B cell (primary cell): ENCODE data around the gene GALR3. TPM values are rescaled to one million over a fixed set of nuclear protein-coding genes. Genes with fewer than 3 reads are reported as not detected.

Experiments used
- ATAC-seq: fragments of 200-7000 bp; cut with Tn5 transposase; one replicate; pipeline ENCODE4 v1.10.0; 2021; ENCODE audit warnings: low read depth, mild to moderate bottlenecking, moderate number of reproducible peaks, moderate library complexity
- CTCF ChIA-PET: fragments of 350-600 bp; sonication (Branson Sonifier 250); formaldehyde crosslinking; loops from one replicate; lab custom pipeline; 2021; ENCODE audit warnings: antibody characterized with exemption, inconsistent platforms; lab: Charles Lee
- POLR2A ChIA-PET: fragments of 350-600 bp; sonication (Branson Sonifier 250); formaldehyde crosslinking; loops from one replicate; lab custom pipeline; 2021; ENCODE audit warnings: antibody characterized with exemption; lab: Charles Lee
- DNase-seq: peaks from one replicate; pipeline ENCODE4 v3.0.0; 2013
- H2AFZ ChIP-seq: 2 replicates; pipeline ENCODE4 v1.6.1; 2012; ENCODE audit warnings: mild to moderate bottlenecking, low read depth, low read length; ENCODE audit not compliant: insufficient read depth, poor library complexity, severe bottlenecking
- H3K27ac ChIP-seq, 2 donors: 1 replicate in 1 of 2; 2 replicates in 1 of 2; pipeline ENCODE4 v1.5.1; 2012 to 2013; ENCODE audit warnings: low read length in 2 of 2, mild to moderate bottlenecking in 2 of 2, moderate library complexity in 1 of 2
- H3K27me3 ChIP-seq, 4 experiments: fragments of 200-600 bp in 1 of 4; sonication (generic) in 1 of 4; replicated peaks in 1 of 4; 1 replicate in 2 of 4; 2 replicates in 2 of 4; pipeline versions ENCODE4 v1.6.1 to v1.7.0; 2013 to 2016; ENCODE audit warnings: low read length in 3 of 4, mild to moderate bottlenecking in 2 of 4, mixed read lengths in 1 of 4, moderate library complexity in 1 of 4; ENCODE audit not compliant: insufficient read depth in 4 of 4, control insufficient read depth in 3 of 4; ENCODE audit errors: control extremely low read depth in 1 of 4
- H3K36me3 ChIP-seq, 2 experiments: replicated peaks in 1 of 2; 1 replicate in 1 of 2; 2 replicates in 1 of 2; pipeline versions ENCODE4 v1.6.1 to v1.7.1; 2013; ENCODE audit warnings: low read length in 1 of 2; ENCODE audit not compliant: insufficient read depth in 2 of 2, control insufficient read depth in 1 of 2; ENCODE audit errors: control extremely low read depth in 1 of 2, extremely low read depth in 1 of 2
- H3K4me1 ChIP-seq, 2 donors: fragments of 200-600 bp in 1 of 2; sonication (generic) in 1 of 2; 1 replicate in 1 of 2; 2 replicates in 1 of 2; pipeline versions ENCODE4 v1.5.1 to v1.6.1; 2013 to 2017; ENCODE audit warnings: low read length in 2 of 2; ENCODE audit not compliant: control insufficient read depth in 2 of 2, insufficient read depth in 2 of 2
- H3K4me2 ChIP-seq: replicated peaks from 2 replicates; pipeline ENCODE3; 2012; ENCODE audit warnings: mild to moderate bottlenecking, low read depth, low read length; ENCODE audit not compliant: poor library complexity, severe bottlenecking
- H3K4me3 ChIP-seq, 5 experiments: fragments of 200-600 bp in 1 of 5; sonication (generic) in 1 of 5; 1 replicate in 3 of 5; 2 replicates in 2 of 5; pipeline versions ENCODE4 v1.5.1 to v1.7.0; 2011 to 2016; ENCODE audit warnings: low read length in 4 of 5, mild to moderate bottlenecking in 4 of 5, low read depth in 2 of 5, control low read depth in 1 of 5, moderate library complexity in 1 of 5; ENCODE audit not compliant: insufficient read depth in 1 of 5; ENCODE audit errors: control extremely low read depth in 1 of 5, extremely low read depth in 1 of 5
- H3K79me2 ChIP-seq: fragments of 200-600 bp; sonication (generic); one replicate; pipeline ENCODE4 v1.6.0; 2016; ENCODE audit warnings: low read length; ENCODE audit not compliant: control insufficient read depth, insufficient read depth
- H3K9ac ChIP-seq: fragments of 200-600 bp; sonication (generic); 2 replicates; pipeline ENCODE4 v1.6.1; 2017; ENCODE audit warnings: mild to moderate bottlenecking, low read length, moderate library complexity
- H3K9me3 ChIP-seq, 3 donors: one replicate each; pipeline versions ENCODE4 v1.6.1 to v1.7.1; 2013; ENCODE audit warnings: low read length in 2 of 3; ENCODE audit not compliant: control insufficient read depth in 2 of 3, insufficient read depth in 1 of 3; ENCODE audit errors: control extremely low read depth in 1 of 3
- H4K20me1 ChIP-seq: 2 replicates; pipeline ENCODE4 v1.6.0; 2012; ENCODE audit warnings: mild to moderate bottlenecking, low read length; ENCODE audit not compliant: insufficient read depth, control insufficient read depth, poor library complexity, severe bottlenecking
- H3K27ac Mint-ChIP-seq: one replicate; pipeline ENCODE4 v1.8.0; 2021; ENCODE audit warnings: mixed read lengths
- H3K27me3 Mint-ChIP-seq: one replicate; pipeline ENCODE4 v1.8.0; 2021; ENCODE audit warnings: mixed read lengths
- H3K4me1 Mint-ChIP-seq: one replicate; pipeline ENCODE4 v1.8.0; 2021; ENCODE audit warnings: mixed read lengths
- H3K4me3 Mint-ChIP-seq: one replicate; pipeline ENCODE4 v1.8.0; 2021; ENCODE audit warnings: mixed read lengths
- H3K9me3 Mint-ChIP-seq: one replicate; pipeline ENCODE4 v1.8.0; 2022; ENCODE audit warnings: mixed read lengths; ENCODE audit not compliant: insufficient read depth
- EZH2 ChIP-seq: IDR thresholded peaks from 2 replicates; pipeline ENCODE4 v1.6.1; 2012; ENCODE audit warnings: borderline replicate concordance, low read depth, mild to moderate bottlenecking, moderate library complexity, low read length; ENCODE audit not compliant: insufficient read depth, poor library complexity, severe bottlenecking
- WGBS: methylation state at CpG from one replicate; pipeline ENCODE4 v1.1.5; 2013; ENCODE audit warnings: missing lambda C conversion rate; ENCODE audit not compliant: insufficient coverage; 5-methylcytosine and 5-hydroxymethylcytosine counted together
- intact Hi-C: fragments of 100-400 bp; cut with micrococcal nuclease; formaldehyde crosslinking; loops from one replicate; pipeline ENCODE4 v1.10.0; 2022
- polyA plus RNA-seq: library from polyadenylated mRNA; depleted of rRNA; stranded (reverse); fragments of >200 nt; gene quantifications from 2 replicates; pipeline ENCODE4 v1.2.3, GENCODE V29; 2012
- total RNA-seq, 2 donors: library from RNA; stranded (reverse); fragments of 120-200 nt in 1 of 2; gene quantifications; 1 replicate in 1 of 2; 2 replicates in 1 of 2; pipeline versions ENCODE4 v1.2.3 to v1.2.4, GENCODE V29; 2013 to 2022
- TF ChIP-seq, protein P1 (sequence below): fragments of 200-600 bp; IDR thresholded peaks from one replicate; pipeline ENCODE4 v1.8.0; 2022; ENCODE audit warnings: antibody characterized with exemption, mild to moderate bottlenecking

Gene GALR3
- total and polyA plus RNA-seq, 2 donors (not counting 1 experiment from before 2014, with no cell fraction given) = not detected

DNA sequence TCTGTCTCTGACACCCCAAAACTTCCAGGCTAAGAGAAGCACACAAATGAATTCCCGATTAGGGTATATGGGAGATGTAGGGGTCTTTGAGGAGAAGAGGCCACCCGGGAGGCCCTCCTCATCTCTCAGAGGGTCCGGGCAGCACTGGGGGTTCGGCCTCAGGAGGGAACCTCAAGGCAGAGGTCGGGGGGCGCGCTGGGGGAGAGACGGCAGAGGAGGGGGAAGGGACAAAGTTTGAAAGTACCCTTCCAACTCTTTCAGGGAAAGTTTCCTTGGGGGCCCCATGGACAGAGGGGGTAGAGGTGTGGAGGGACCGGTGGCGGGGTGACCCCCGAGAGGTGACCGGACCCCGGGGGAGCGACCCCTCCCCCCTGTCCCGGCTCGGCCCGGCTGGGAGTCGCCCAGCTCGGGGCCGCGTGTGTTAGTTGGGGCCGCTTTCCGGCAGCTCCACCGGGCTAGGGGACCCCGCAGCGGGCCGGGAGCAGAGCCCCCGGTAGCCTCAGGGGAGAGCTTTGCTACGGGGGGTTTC, 18.8 kb upstream of the GALR3 start:
- intact Hi-C loops = no loop called here
- peak overlapping the region; percentile 79 for H2AFZ ChIP-seq
- Mint-ChIP-seq H3K27ac (no peak overlapping the region), H3K27me3 (peaks cover 56% of the 10 kb centered on the region), H3K4me1 (peaks cover 37% of the 10 kb centered on the region), H3K4me3 (peak overlapping the region; percentile 51), H3K9me3 (no peaks in the 10 kb centered on the region)
- H3K79me2 ChIP-seq = no peaks in the 10 kb centered on the region
- DNase-seq = no peak
- H3K9ac ChIP-seq = no peak overlapping the region
- H3K27ac ChIP-seq = no peak overlapping the region
- peaks cover 5% of the 10 kb centered on the region for H4K20me1 ChIP-seq
- TF ChIP-seq, protein P1, sequence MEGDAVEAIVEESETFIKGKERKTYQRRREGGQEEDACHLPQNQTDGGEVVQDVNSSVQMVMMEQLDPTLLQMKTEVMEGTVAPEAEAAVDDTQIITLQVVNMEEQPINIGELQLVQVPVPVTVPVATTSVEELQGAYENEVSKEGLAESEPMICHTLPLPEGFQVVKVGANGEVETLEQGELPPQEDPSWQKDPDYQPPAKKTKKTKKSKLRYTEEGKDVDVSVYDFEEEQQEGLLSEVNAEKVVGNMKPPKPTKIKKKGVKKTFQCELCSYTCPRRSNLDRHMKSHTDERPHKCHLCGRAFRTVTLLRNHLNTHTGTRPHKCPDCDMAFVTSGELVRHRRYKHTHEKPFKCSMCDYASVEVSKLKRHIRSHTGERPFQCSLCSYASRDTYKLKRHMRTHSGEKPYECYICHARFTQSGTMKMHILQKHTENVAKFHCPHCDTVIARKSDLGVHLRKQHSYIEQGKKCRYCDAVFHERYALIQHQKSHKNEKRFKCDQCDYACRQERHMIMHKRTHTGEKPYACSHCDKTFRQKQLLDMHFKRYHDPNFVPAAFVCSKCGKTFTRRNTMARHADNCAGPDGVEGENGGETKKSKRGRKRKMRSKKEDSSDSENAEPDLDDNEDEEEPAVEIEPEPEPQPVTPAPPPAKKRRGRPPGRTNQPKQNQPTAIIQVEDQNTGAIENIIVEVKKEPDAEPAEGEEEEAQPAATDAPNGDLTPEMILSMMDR = no peak
- no peak for TF ChIP-seq EZH2
- ATAC-seq = no peak
- H3K4me3 ChIP-seq = peak overlapping the region in 4 of 5 experiments; percentile 11 to 57 (median 17)
- ChIA-PET POLR2A (interaction anchor here (0.6 kb wide), 1 partner anchor 13 kb away, joined by 4 read pairs; no protein-coding TSS in a partner anchor), CTCF (interaction anchor here (0.7 kb wide), 1 partner anchor 13 kb away, joined by 3 read pairs; no protein-coding TSS in a partner anchor)
- peaks cover 0 to 39% (median 0%) of the 10 kb centered on the region in 3 donors for H3K9me3 ChIP-seq
- peaks cover 0 to 83% (median 52%) of the 10 kb centered on the region in 4 experiments for H3K27me3 ChIP-seq
- peaks cover 59 to 68% of the 10 kb centered on the region in 2 donors for H3K4me1 ChIP-seq
- 6% methylated on average over 26 of the region's 29 CpGs for WGBS
- H3K4me2 ChIP-seq = peak overlapping the region; percentile 89
- no peaks in the 10 kb centered on the region for H3K36me3 ChIP-seq
